Measurements from ENCODE around the gene NDUFS4.
"Not testable (repeated sequence)": the region's sequence is repeated elsewhere in the genome, so short reads cannot be mapped to it uniquely, and the experiment has no call there.

NDUFS4 gene

DNA sequence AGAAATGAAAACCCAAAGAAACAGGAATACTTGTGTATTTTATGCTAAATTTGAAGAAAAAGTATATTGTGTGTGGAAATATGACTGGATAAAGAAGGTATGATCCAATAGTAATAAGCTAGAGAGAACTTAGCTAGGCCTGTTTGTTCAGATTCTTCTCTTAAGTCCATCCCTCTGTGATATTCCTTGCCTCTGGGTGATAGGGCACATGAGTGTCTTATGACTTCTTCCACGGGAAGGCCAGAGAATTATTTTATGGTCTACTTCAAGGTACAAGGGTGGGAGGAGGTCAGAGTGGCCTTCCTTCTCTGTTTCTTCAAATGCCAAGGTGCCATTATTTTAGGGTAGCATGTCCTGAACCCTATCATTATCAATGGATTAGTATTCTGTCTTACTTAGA lies 113.7 kb downstream of the NDUFS4 start:
- no peak for DNase-seq

DNA sequence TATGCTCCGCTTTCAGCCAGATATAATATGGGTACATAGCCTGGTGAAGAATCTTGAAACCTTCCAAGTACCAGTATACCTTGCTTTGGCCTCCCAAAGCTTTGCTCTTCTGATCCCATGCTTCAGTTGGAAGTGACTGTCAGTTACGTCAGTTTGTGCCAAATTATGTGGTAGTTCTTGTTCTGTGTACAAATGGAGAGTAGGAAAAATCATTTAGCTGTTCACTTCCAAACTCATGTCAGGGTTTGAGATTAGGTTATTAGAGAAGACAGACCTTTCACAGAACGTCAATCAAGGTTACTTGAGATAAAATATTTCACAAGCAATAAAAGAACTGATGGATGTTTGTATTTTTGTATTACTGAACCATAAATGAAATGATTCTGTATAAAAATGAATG lies 117.2 kb downstream of the NDUFS4 start:
- DNase-seq, result no peak

GRCh38 chr5:53678981-53679660 lies 118.7 kb downstream of the NDUFS4 start:
- DNase-seq, result no peak

DNA sequence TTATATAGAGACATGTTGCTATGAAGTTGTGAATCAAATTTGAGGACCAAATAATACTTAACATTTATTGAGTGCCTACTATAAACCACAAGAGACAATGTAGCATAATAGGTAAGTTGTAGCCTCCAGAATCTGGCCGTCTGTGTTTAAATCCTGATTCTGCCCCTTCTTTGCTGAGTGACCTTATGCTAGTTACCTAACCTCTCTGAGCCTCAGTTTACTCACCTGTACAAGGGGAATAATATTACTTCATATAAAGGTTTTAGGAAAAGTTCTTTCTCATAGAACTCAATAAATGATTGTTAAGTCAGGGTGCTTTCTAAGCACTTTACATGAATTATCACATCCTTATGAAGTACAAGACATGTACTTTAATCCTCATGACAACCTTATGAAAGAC lies 120.6 kb downstream of the NDUFS4 start:
- no peak for DNase-seq

GRCh38 chr5:53691014-53691413 lies 130.6 kb downstream of the NDUFS4 start:
- DNase-seq, result no peak

DNA sequence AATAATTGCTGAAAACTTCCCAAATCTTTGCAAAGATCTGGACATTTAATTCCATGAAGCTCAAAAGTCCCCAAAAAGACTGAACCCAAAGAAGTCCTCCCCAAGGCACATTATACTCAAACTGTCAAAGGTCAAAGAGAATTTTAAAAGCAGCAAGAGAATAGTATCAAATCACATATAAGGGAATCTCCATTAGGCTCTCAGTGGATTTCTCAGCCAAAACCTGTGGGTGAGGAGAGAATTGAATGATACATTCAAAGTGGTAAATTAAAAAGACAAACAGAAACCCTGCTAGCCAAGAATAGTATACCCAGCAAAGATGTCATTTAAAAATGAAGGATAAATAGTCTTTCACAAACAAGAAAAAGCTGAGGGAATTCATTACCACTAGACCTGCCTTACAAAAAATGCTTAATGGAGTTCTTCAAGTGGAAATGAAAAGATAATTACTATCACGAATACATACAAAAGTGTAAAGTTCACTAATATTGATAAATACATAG lies 134.1 kb downstream of the NDUFS4 start:
- no peak for DNase-seq

GRCh38 chr5:53710405-53710804 lies 150.0 kb downstream of the NDUFS4 start:
- DNase-seq, result not testable (repeated sequence)

- no peak for DNase-seq
Measured at GRCh38 chr5:53712327-53712726, 151.9 kb downstream of the NDUFS4 start.

DNA sequence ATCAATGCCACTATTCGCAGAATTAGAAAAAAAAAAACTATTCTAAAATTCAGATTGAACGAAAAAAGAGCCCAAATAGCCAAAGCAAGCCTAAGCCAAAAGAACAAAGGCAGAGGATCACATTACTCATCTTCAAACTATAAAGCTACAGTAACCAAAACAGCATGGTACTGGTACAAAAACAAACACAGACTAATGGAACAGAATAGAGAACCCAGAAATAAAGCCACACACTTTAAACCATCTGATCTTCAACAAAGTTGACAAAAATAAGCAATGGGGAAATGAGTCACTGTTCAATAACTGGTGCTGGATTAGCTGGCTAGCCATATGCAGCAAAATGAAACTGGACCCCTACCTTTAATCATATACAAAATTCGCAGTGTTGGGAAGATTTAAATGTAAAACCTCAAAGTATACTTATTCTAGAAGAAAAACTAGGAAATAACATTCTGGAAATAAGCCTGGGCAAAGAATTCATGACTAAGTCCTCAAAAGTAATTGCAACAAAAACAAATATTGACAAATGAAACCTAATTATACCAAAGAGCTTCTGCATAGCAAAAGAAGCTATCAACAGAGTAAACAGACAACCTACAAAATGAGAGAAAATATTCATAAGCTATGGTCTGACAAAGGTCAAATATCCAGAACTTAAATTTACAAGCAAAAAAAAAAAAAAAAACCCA lies 153.7 kb downstream of the NDUFS4 start:
- peak in 1 of 3 experiments; percentile 29 for DNase-seq

DNA sequence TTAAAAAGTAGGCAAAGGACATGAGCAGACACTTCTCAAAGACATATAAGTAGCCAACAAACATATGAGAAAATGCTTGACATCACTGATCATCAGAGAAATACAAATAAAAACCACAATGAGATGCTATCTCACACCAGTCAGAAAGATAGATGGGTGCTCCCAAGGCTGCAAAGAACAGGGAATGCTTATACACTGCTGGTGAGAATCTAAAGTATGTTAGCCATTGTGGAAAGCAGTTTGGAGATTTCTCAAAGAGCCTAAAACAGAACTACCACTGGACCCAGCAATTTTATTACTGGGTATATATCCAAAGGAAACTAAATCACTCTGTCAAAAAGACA lies 154.2 kb downstream of the NDUFS4 start:
- peak in 1 of 3 experiments; percentile 29 for DNase-seq

GRCh38 chr5:53726121-53726520 lies 165.7 kb downstream of the NDUFS4 start:
- DNase-seq, result no peak

DNA sequence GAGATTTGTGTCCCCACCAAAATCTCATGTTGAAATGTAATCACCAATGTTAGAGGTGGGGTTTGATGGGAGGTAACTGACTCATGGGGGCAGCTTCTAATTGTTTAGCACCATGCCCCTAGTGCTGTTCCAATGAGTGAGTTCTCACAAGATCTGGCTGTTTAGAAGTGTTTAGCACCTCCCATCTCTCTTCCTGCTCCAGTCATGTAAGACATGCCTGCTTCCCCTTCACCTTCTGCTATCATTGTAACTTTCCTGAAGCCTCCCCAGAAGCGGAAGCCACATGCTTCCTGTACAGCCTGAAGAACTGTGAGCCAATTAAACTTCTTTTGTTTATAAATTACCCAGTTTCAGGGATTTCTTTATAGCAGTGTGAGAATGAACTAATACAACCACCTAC lies 170.5 kb downstream of the NDUFS4 start:
- peak in 1 of 3 experiments; percentile 0 for DNase-seq
